H9 (cell line): ENCODE measurements around the gene MAST4. TPM values are rescaled to one million over a fixed set of nuclear protein-coding genes. Genes with fewer than 3 reads are reported as not detected.

Source experiments
- DNase-seq: peaks from one replicate; pipeline ENCODE4 v3.0.0-alpha.2; 2017
- H2AFZ ChIP-seq: one replicate; pipeline ENCODE4 v1.6.1; 2013; ENCODE audit warnings: mild to moderate bottlenecking, low read length, control low read depth, moderate library complexity
- H2AK5ac ChIP-seq: 2 replicates; pipeline ENCODE4 v1.6.1; 2013; ENCODE audit warnings: low read length, control low read depth, mixed read lengths; ENCODE audit not compliant: insufficient read length
- H2BK120ac ChIP-seq: one replicate; pipeline ENCODE4 v1.6.1; 2013; ENCODE audit warnings: low read depth, mild to moderate bottlenecking, low read length, control low read depth, inconsistent platforms; ENCODE audit not compliant: poor library complexity, severe bottlenecking
- H2BK12ac ChIP-seq: 2 replicates; pipeline ENCODE4 v1.6.1; 2013; ENCODE audit warnings: low read length, control low read depth, mixed read lengths, low read depth; ENCODE audit not compliant: insufficient read length
- H2BK15ac ChIP-seq: 2 replicates; pipeline ENCODE4 v1.6.1; 2013; ENCODE audit warnings: low read depth, low read length, control low read depth
- H2BK20ac ChIP-seq: one replicate; pipeline ENCODE4 v1.6.1; 2013; ENCODE audit warnings: low read depth, mild to moderate bottlenecking, low read length, control low read depth, inconsistent platforms; ENCODE audit not compliant: poor library complexity, severe bottlenecking
- H2BK5ac ChIP-seq: 2 replicates; pipeline ENCODE4 v1.6.1; 2013; ENCODE audit warnings: low read length, control low read depth, mixed read lengths; ENCODE audit not compliant: insufficient read length
- H3K14ac ChIP-seq: 2 replicates; pipeline ENCODE4 v1.6.1; 2013; ENCODE audit warnings: low read length, control low read depth; ENCODE audit not compliant: insufficient read depth
- H3K18ac ChIP-seq: 2 replicates; pipeline ENCODE4 v1.6.1; 2013; ENCODE audit warnings: low read depth, mild to moderate bottlenecking, mixed read lengths, low read length, control low read depth; ENCODE audit not compliant: insufficient read length
- H3K23ac ChIP-seq: 2 replicates; pipeline ENCODE4 v1.6.1; 2013; ENCODE audit warnings: low read length, control low read depth, mixed read lengths, low read depth; ENCODE audit not compliant: insufficient read length
- H3K23me2 ChIP-seq: 2 replicates; pipeline ENCODE4 v1.6.1; 2013; ENCODE audit warnings: low read depth, mild to moderate bottlenecking, mixed read lengths, low read length, control low read depth; ENCODE audit not compliant: insufficient read length, poor library complexity, severe bottlenecking
- H3K27ac ChIP-seq: 2 replicates; pipeline ENCODE4 v1.5.1; 2013; ENCODE audit warnings: low read length, control low read depth, mixed read lengths, low read depth; ENCODE audit not compliant: insufficient read length
- H3K27me3 ChIP-seq: 2 replicates; pipeline ENCODE4 v1.6.1; 2013; ENCODE audit warnings: low read length, control low read depth, inconsistent platforms; ENCODE audit not compliant: insufficient read depth
- H3K4ac ChIP-seq: 2 replicates; pipeline ENCODE4 v1.6.1; 2013; ENCODE audit warnings: low read depth, mild to moderate bottlenecking, control low read depth, inconsistent platforms, low read length, moderate library complexity
- H3K4me1 ChIP-seq: 2 replicates; pipeline ENCODE4 v1.6.1; 2013; ENCODE audit warnings: low read length, control low read depth, inconsistent platforms; ENCODE audit not compliant: insufficient read depth
- H3K4me2 ChIP-seq: 2 replicates; pipeline ENCODE4 v1.6.1; 2013; ENCODE audit warnings: low read length, control low read depth, mixed read lengths; ENCODE audit not compliant: insufficient read length, insufficient read depth
- H3K56ac ChIP-seq: 2 replicates; pipeline ENCODE4 v1.6.1; 2013; ENCODE audit warnings: low read depth, mild to moderate bottlenecking, mixed read lengths, low read length, control low read depth; ENCODE audit not compliant: insufficient read length
- H3K79me1 ChIP-seq: 2 replicates; pipeline ENCODE4 v1.6.1; 2013; ENCODE audit warnings: low read depth, mild to moderate bottlenecking, moderate library complexity, low read length, control low read depth, inconsistent platforms; ENCODE audit not compliant: insufficient read depth, poor library complexity, severe bottlenecking
- H3K79me2 ChIP-seq: 2 replicates; pipeline ENCODE4 v1.6.1; 2013; ENCODE audit warnings: low read length, control low read depth, inconsistent platforms; ENCODE audit not compliant: insufficient read depth
- H3K9ac ChIP-seq: 2 replicates; pipeline ENCODE4 v1.6.1; 2013; ENCODE audit warnings: low read length, control low read depth, mixed read lengths; ENCODE audit not compliant: insufficient read length; ENCODE audit errors: extremely low read depth
- H3K9me3 ChIP-seq: one replicate; pipeline ENCODE4 v1.6.1; 2013; ENCODE audit warnings: low read depth, low read length, inconsistent platforms; ENCODE audit not compliant: control insufficient read depth
- H3T11ph ChIP-seq: one replicate; pipeline ENCODE4 v1.6.1; 2013; ENCODE audit warnings: mild to moderate bottlenecking, low read length, control low read depth, inconsistent platforms
- H4K20me1 ChIP-seq: one replicate; pipeline ENCODE4 v1.6.1; 2013; ENCODE audit not compliant: control insufficient read depth, insufficient read length, insufficient read depth
- H4K5ac ChIP-seq: 2 replicates; pipeline ENCODE4 v1.6.1; 2013; ENCODE audit warnings: low read depth, mild to moderate bottlenecking, mixed read lengths, low read length, control low read depth; ENCODE audit not compliant: insufficient read length
- H4K8ac ChIP-seq: replicated peaks from 2 replicates; pipeline ENCODE4 v1.6.1; 2013; ENCODE audit warnings: low read length, control low read depth, mixed read lengths, low read depth; ENCODE audit not compliant: insufficient read length
- H4K91ac ChIP-seq: 2 replicates; pipeline ENCODE4 v1.6.1; 2013; ENCODE audit warnings: low read depth, mild to moderate bottlenecking, moderate library complexity, mixed read lengths, low read length, control low read depth; ENCODE audit not compliant: insufficient read length
- H3K27ac Mint-ChIP-seq, 3 experiments: 2 replicates in 2 of 3; 3 replicates in 1 of 3; pipeline ENCODE4 v1.8.0; 2020 to 2021; ENCODE audit warnings: mixed read lengths in 3 of 3, mild to moderate bottlenecking in 1 of 3, moderate library complexity in 1 of 3
- H3K27me3 Mint-ChIP-seq: 2 replicates; pipeline ENCODE4 v1.8.0; 2021; ENCODE audit warnings: low read depth, mild to moderate bottlenecking, moderate library complexity, mixed read lengths
- H3K36me3 Mint-ChIP-seq, 3 experiments: 2 replicates in 2 of 3; 3 replicates in 1 of 3; pipeline ENCODE4 v1.8.0; 2020 to 2021; ENCODE audit warnings: low read depth in 3 of 3, mixed read lengths in 3 of 3; ENCODE audit not compliant: insufficient read depth in 1 of 3
- H3K4me1 Mint-ChIP-seq, 2 experiments: 2 replicates each; pipeline ENCODE4 v1.8.0; 2020; ENCODE audit warnings: mixed read lengths in 2 of 2
- H3K4me3 Mint-ChIP-seq, 2 experiments: 2 replicates in 1 of 2; 3 replicates in 1 of 2; pipeline ENCODE4 v1.8.0; 2020 to 2021; ENCODE audit warnings: mild to moderate bottlenecking in 2 of 2, mixed read lengths in 2 of 2, moderate library complexity in 1 of 2
- H3K9me3 Mint-ChIP-seq, 2 experiments: 2 replicates in 1 of 2; 3 replicates in 1 of 2; pipeline ENCODE4 v1.8.0; 2020; ENCODE audit warnings: mild to moderate bottlenecking in 2 of 2, mixed read lengths in 2 of 2, moderate library complexity in 1 of 2
- total RNA-seq: library from RNA; stranded (reverse); gene quantifications from 2 replicates; pipeline ENCODE4 v1.2.1, GENCODE V29; 2021
- TF ChIP-seq, protein P1 (sequence below): fragments of 200-600 bp; sonication (generic); conservative IDR thresholded peaks from 3 replicates; pipeline ENCODE4 v1.8.0; 2021; ENCODE audit warnings: antibody characterized with exemption, mild to moderate bottlenecking

The MAST4 gene
- total RNA-seq, 1 experiment from 2014 or later: 3.7 TPM

DNA sequence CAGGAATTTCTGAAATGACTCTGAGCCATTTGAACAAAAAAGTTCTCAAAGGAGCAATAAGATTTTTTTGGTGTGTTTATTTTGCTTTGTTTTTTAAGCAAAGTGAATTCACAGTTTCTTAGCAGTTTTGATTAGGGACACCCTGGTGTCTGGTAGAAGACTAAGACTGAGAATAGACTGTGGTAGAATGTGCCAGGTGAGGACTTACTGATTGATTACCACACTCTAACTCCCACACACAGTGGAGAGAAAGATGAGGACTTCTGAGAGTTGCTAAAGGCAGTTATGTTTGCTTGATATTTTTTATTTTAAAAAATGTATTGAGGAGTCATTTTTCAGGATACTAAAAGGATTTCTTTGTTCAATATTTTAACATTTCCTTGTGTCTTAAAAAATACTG lies 425.3 kb downstream of the MAST4 start:
- Histone ChIP-seq H3K4ac (no peak overlapping the region), H3K4me1 (no peaks in the 10 kb centered on the region), H3K23ac (no peak overlapping the region), H3K9ac (no peak overlapping the region), H3K27me3 (no peaks in the 10 kb centered on the region), H2AFZ (no peak overlapping the region), H2BK20ac (no peak overlapping the region), H2BK12ac (no peak overlapping the region), H4K91ac (no peak overlapping the region), H3K23me2 (no peaks in the 10 kb centered on the region), H3K27ac (no peak overlapping the region), H2BK120ac (no peak overlapping the region), H3K9me3 (no peaks in the 10 kb centered on the region), H2BK15ac (no peak overlapping the region), H3T11ph (no peak overlapping the region), H3K56ac (no peak overlapping the region), H3K14ac (no peak overlapping the region), H4K20me1 (no peaks in the 10 kb centered on the region), H2AK5ac (no peak overlapping the region), H2BK5ac (no peak overlapping the region), H3K79me2 (no peaks in the 10 kb centered on the region), H3K79me1 (no peaks in the 10 kb centered on the region), H3K4me2 (no peak overlapping the region), H4K8ac (no peak overlapping the region), H3K18ac (no peak overlapping the region), H4K5ac (no peak overlapping the region)
- no peak for DNase-seq
- Mint-ChIP-seq H3K9me3 (no peaks in the 10 kb centered on the region), H3K27ac (no peak overlapping the region), H3K36me3 (no peaks in the 10 kb centered on the region; a peak in 1 of 7 replicates), H3K27me3 (no peaks in the 10 kb centered on the region), H3K4me3 (no peak overlapping the region), H3K4me1 (peaks cover 4 to 6% of the 10 kb centered on the region in 2 experiments)
- TF ChIP-seq, protein P1, sequence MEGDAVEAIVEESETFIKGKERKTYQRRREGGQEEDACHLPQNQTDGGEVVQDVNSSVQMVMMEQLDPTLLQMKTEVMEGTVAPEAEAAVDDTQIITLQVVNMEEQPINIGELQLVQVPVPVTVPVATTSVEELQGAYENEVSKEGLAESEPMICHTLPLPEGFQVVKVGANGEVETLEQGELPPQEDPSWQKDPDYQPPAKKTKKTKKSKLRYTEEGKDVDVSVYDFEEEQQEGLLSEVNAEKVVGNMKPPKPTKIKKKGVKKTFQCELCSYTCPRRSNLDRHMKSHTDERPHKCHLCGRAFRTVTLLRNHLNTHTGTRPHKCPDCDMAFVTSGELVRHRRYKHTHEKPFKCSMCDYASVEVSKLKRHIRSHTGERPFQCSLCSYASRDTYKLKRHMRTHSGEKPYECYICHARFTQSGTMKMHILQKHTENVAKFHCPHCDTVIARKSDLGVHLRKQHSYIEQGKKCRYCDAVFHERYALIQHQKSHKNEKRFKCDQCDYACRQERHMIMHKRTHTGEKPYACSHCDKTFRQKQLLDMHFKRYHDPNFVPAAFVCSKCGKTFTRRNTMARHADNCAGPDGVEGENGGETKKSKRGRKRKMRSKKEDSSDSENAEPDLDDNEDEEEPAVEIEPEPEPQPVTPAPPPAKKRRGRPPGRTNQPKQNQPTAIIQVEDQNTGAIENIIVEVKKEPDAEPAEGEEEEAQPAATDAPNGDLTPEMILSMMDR: no peak
